ENCODE results near the gene RNPEPL1. TPM values are rescaled to one million over a fixed set of nuclear protein-coding genes. Genes with fewer than 3 reads are reported as not detected.

RNPEPL1 gene
- total RNA-seq, 1 donor from 2014 or later, result 40.5 TPM

DNA sequence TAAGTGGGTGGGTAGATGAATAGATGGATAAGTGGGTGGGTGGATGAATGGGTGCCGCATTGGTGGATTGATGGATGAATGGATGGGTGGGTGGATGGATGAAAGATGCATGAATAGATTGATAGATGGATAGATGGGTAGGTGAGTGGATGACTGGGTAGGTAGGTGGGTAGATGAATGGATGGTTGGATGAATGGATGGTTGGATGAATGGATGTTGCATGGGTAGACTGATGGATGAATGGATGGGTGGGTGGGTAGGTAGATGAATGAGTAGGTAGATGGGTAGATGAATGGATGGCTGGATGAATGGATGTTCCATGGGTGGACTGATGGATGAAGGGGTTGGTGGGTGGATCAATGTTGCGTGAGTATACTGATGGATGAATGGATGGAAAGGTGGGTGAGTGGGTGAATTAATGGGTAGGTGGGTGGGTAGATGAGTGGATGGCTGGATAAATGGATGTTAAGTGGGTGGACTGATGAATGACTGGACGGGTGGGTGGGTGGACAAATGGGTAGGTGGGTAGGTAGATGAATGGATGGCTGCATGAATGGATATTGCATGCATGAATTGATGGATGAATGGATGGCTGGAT lies 41.0 kb upstream of the RNPEPL1 start:
- Mint-ChIP-seq H3K27ac (no peak overlapping the region), H3K4me1 (ENCODE audit: unreplicated experiment) (no peaks in the 10 kb centered on the region), H3K36me3 (peaks cover 58% of the 10 kb centered on the region), H3K27me3 (no peaks in the 10 kb centered on the region), H3K4me3 (no peak overlapping the region), H3K9me3 (peaks cover 21% of the 10 kb centered on the region)
- peak; percentile 15 for DNase-seq (ENCODE audit: extremely low spot score, unreplicated experiment)
- TF ChIP-seq, protein P1, sequence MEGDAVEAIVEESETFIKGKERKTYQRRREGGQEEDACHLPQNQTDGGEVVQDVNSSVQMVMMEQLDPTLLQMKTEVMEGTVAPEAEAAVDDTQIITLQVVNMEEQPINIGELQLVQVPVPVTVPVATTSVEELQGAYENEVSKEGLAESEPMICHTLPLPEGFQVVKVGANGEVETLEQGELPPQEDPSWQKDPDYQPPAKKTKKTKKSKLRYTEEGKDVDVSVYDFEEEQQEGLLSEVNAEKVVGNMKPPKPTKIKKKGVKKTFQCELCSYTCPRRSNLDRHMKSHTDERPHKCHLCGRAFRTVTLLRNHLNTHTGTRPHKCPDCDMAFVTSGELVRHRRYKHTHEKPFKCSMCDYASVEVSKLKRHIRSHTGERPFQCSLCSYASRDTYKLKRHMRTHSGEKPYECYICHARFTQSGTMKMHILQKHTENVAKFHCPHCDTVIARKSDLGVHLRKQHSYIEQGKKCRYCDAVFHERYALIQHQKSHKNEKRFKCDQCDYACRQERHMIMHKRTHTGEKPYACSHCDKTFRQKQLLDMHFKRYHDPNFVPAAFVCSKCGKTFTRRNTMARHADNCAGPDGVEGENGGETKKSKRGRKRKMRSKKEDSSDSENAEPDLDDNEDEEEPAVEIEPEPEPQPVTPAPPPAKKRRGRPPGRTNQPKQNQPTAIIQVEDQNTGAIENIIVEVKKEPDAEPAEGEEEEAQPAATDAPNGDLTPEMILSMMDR (conservative IDR thresholded peaks at IDR 0.05), result no peak

DNA sequence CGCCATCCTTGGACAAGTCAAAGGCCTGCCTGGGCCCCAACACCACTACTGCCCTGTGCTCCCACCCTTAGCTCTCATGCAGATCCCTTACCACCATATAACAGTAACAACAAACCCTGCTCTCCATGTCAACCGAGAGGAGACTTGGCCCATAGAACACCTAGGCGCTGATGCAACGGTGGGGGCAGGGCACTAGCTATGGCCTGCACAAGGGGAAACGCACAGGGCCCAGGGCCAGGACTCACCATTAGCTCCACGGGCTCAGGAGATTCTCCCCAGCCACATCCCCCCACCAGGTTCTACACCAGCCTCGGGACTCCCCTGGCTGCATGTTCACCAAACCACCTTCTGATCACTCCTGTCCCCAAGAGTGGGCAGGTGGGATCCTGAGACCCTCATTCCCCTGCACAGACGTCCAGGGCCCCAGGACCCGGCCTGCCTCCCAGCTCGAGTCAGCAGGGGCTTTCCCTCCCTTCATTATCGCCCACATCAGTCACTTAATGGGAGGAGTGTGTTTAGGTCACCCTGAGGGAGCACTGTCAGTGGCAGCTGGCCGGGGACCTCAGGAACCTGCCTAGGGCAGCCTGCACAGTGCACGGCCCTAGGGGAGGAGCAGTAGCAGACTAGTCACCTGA lies 39.8 kb upstream of the RNPEPL1 start:
- Mint-ChIP-seq H3K27me3 (no peaks in the 10 kb centered on the region), H3K4me3 (no peak overlapping the region), H3K36me3 (peaks cover 59% of the 10 kb centered on the region), H3K9me3 (peaks cover 24% of the 10 kb centered on the region), H3K27ac (no peak overlapping the region), H3K4me1 (ENCODE audit: unreplicated experiment) (no peaks in the 10 kb centered on the region)
- DNase-seq (ENCODE audit: extremely low spot score, unreplicated experiment), result peak; percentile 47
- TF ChIP-seq, protein P1 (conservative IDR thresholded peaks at IDR 0.05), result no peak

GRCh38 chr2:240529344-240529999 lies 38.8 kb upstream of the RNPEPL1 start:
- peak; percentile 53 for DNase-seq (ENCODE audit: extremely low spot score, unreplicated experiment)
- Mint-ChIP-seq H3K4me3 (no peak overlapping the region), H3K27ac (no peak overlapping the region), H3K27me3 (no peaks in the 10 kb centered on the region), H3K9me3 (peaks cover 24% of the 10 kb centered on the region), H3K36me3 (peaks cover 57% of the 10 kb centered on the region), H3K4me1 (ENCODE audit: unreplicated experiment) (no peaks in the 10 kb centered on the region)
- TF ChIP-seq, protein P1 (conservative IDR thresholded peaks at IDR 0.05), result no peak

GRCh38 chr2:240530181-240530580 lies 38.1 kb upstream of the RNPEPL1 start:
- no peak overlapping the region for H3K4me3 Mint-ChIP-seq
- H3K27me3 Mint-ChIP-seq, result no peaks in the 10 kb centered on the region
- H3K4me1 Mint-ChIP-seq (ENCODE audit: unreplicated experiment), result no peaks in the 10 kb centered on the region
- H3K9me3 Mint-ChIP-seq, result peaks cover 24% of the 10 kb centered on the region
- TF ChIP-seq, protein P1 (conservative IDR thresholded peaks at IDR 0.05), result no peak
- peaks cover 53% of the 10 kb centered on the region for H3K36me3 Mint-ChIP-seq
- H3K27ac Mint-ChIP-seq, result no peak overlapping the region
- peak; percentile 43 for DNase-seq (ENCODE audit: extremely low spot score, unreplicated experiment)

- Mint-ChIP-seq H3K4me3 (no peak overlapping the region), H3K4me1 (ENCODE audit: unreplicated experiment) (no peaks in the 10 kb centered on the region), H3K36me3 (peaks cover 53% of the 10 kb centered on the region), H3K27me3 (no peaks in the 10 kb centered on the region), H3K9me3 (peaks cover 24% of the 10 kb centered on the region), H3K27ac (no peak overlapping the region)
- TF ChIP-seq, protein P1 (conservative IDR thresholded peaks at IDR 0.05), result no peak
- DNase-seq (ENCODE audit: extremely low spot score, unreplicated experiment), result no peak
These were observed 37.2 kb upstream of the RNPEPL1 start for GRCh38 chr2:240531038-240531437.
